Endodermal cell (in vitro differentiated cells): ENCODE results near the gene AIPL1. TPM values are rescaled to one million over a fixed set of nuclear protein-coding genes. Genes with fewer than 3 reads are reported as not detected.

Experiments used
- DNase-seq: peaks from one replicate; pipeline ENCODE4 v3.0.0-alpha.2; 2017
- H3K27ac ChIP-seq: 2 replicates; pipeline ENCODE4 v1.5.1; 2013; ENCODE audit warnings: mild to moderate bottlenecking, low read depth, low read length, moderate library complexity
- H3K27me3 ChIP-seq: 2 replicates; pipeline ENCODE4 v1.6.1; 2013; ENCODE audit warnings: mild to moderate bottlenecking, low read length, moderate library complexity; ENCODE audit not compliant: insufficient read depth, control insufficient read depth, poor library complexity, severe bottlenecking
- H3K36me3 ChIP-seq: 2 replicates; pipeline ENCODE4 v1.7.0; 2013; ENCODE audit warnings: mild to moderate bottlenecking, low read length, moderate library complexity; ENCODE audit not compliant: control insufficient read depth, insufficient read depth
- H3K4me1 ChIP-seq: one replicate; pipeline ENCODE4 v1.7.0; 2013; ENCODE audit warnings: low read length; ENCODE audit not compliant: control insufficient read depth, insufficient read depth
- H3K4me3 ChIP-seq: 2 replicates; pipeline ENCODE4 v1.5.1; 2013; ENCODE audit warnings: mild to moderate bottlenecking, low read length, moderate library complexity
- H3K9ac ChIP-seq: 2 replicates; pipeline ENCODE4 v1.6.1; 2013; ENCODE audit warnings: mild to moderate bottlenecking, low read length, moderate library complexity; ENCODE audit not compliant: poor library complexity, severe bottlenecking; ENCODE audit errors: extremely low read depth
- H3K9me3 ChIP-seq: 2 replicates; pipeline ENCODE4 v1.6.1; 2013; ENCODE audit warnings: mild to moderate bottlenecking, low read length, moderate library complexity; ENCODE audit not compliant: control insufficient read depth
- H3K27ac Mint-ChIP-seq: 2 replicates; pipeline ENCODE4 v1.8.0; 2020; ENCODE audit warnings: mixed read lengths
- H3K27me3 Mint-ChIP-seq: 2 replicates; pipeline ENCODE4 v1.8.0; 2021; ENCODE audit warnings: mild to moderate bottlenecking, mixed read lengths; ENCODE audit not compliant: insufficient read depth
- H3K36me3 Mint-ChIP-seq: 2 replicates; pipeline ENCODE4 v1.8.0; 2020; ENCODE audit warnings: low read depth, mixed read lengths
- H3K4me1 Mint-ChIP-seq: 2 replicates; pipeline ENCODE4 v1.8.0; 2020; ENCODE audit warnings: mixed read lengths
- H3K4me3 Mint-ChIP-seq: 2 replicates; pipeline ENCODE4 v1.8.0; 2020; ENCODE audit warnings: mild to moderate bottlenecking, moderate library complexity, mixed read lengths
- H3K9me3 Mint-ChIP-seq: 2 replicates; pipeline ENCODE4 v1.8.0; 2020; ENCODE audit warnings: mild to moderate bottlenecking, mixed read lengths
- CTCF ChIP-seq: fragments of 200-600 bp; sonication (generic); conservative IDR thresholded peaks from 2 replicates; pipeline ENCODE4 v1.5.0; 2021; ENCODE audit warnings: antibody characterized with exemption, mild to moderate bottlenecking
- WGBS, 2 experiments: methylation state at CpG; one replicate each; pipeline versions ENCODE4 v1.1.5 to v1.1.7; 2013; ENCODE audit warnings: missing lambda C conversion rate in 2 of 2, mixed read lengths in 1 of 2; ENCODE audit not compliant: insufficient coverage in 1 of 2, insufficient read length in 1 of 2; 5-methylcytosine and 5-hydroxymethylcytosine counted together
- total RNA-seq, 2 donors: library from RNA; stranded (reverse); fragmentation: NEBNext Ultra II Directional in 1 of 2; extraction: Animal tissue kit (Norgen Biotek cat#: 25700) in 1 of 2; gene quantifications; 2 replicates in 1 of 2; 3 replicates in 1 of 2; pipeline ENCODE4 v1.2.1, GENCODE V29; 2021

Gene AIPL1
- total RNA-seq, 2 donors from 2014 or later: not detected

- Histone ChIP-seq H3K9ac (no peak overlapping the region), H3K36me3 (no peaks in the 10 kb centered on the region), H3K9me3 (no peaks in the 10 kb centered on the region), H3K4me1 (no peaks in the 10 kb centered on the region), H3K27me3 (no peaks in the 10 kb centered on the region), H3K4me3 (no peak overlapping the region), H3K27ac (no peak overlapping the region)
- H3K27ac Mint-ChIP-seq: no peak overlapping the region
- H3K9me3 Mint-ChIP-seq: no peaks in the 10 kb centered on the region
- TF ChIP-seq CTCF: no peak
- H3K4me3 Mint-ChIP-seq: no peak overlapping the region
- no peaks in the 10 kb centered on the region for H3K27me3 Mint-ChIP-seq
- H3K36me3 Mint-ChIP-seq: no peaks in the 10 kb centered on the region
- no peak for DNase-seq
- 95 to 96% methylated on average over 11 to 14 of the region's 14 CpGs for WGBS, 2 experiments
- H3K4me1 Mint-ChIP-seq: no peaks in the 10 kb centered on the region
These were observed 29.6 kb upstream of the AIPL1 start for GRCh38 chr17:6464446-6465041.

GRCh38 chr17:6463616-6464445, 28.9 kb upstream of the AIPL1 start:
- H3K9me3 Mint-ChIP-seq: no peaks in the 10 kb centered on the region
- 92 to 95% methylated on average over 18 to 24 of the region's 24 CpGs for WGBS, 2 experiments
- Histone ChIP-seq H3K27ac (no peak overlapping the region), H3K4me3 (no peak overlapping the region), H3K4me1 (no peaks in the 10 kb centered on the region), H3K27me3 (no peaks in the 10 kb centered on the region), H3K9ac (no peak overlapping the region), H3K36me3 (no peaks in the 10 kb centered on the region), H3K9me3 (no peaks in the 10 kb centered on the region)
- H3K27me3 Mint-ChIP-seq: no peaks in the 10 kb centered on the region
- H3K27ac Mint-ChIP-seq: no peak overlapping the region
- TF ChIP-seq CTCF: no peak
- no peaks in the 10 kb centered on the region for H3K4me1 Mint-ChIP-seq
- H3K36me3 Mint-ChIP-seq: no peaks in the 10 kb centered on the region
- no peak for DNase-seq
- H3K4me3 Mint-ChIP-seq: no peak overlapping the region

- DNase-seq: no peak
- H3K36me3 ChIP-seq: no peaks in the 10 kb centered on the region
- H3K9ac ChIP-seq: no peak overlapping the region
- H3K27me3 ChIP-seq: no peaks in the 10 kb centered on the region
- Mint-ChIP-seq H3K4me3 (no peak overlapping the region), H3K27me3 (no peaks in the 10 kb centered on the region), H3K36me3 (no peaks in the 10 kb centered on the region), H3K27ac (no peak overlapping the region), H3K9me3 (no peaks in the 10 kb centered on the region), H3K4me1 (no peaks in the 10 kb centered on the region)
- H3K27ac ChIP-seq: no peak overlapping the region
- H3K9me3 ChIP-seq: no peaks in the 10 kb centered on the region
- H3K4me3 ChIP-seq: no peak overlapping the region
- no peaks in the 10 kb centered on the region for H3K4me1 ChIP-seq
- 83 to 98% methylated on average over 1 to 2 of the region's 2 CpGs for WGBS, 2 experiments
- TF ChIP-seq CTCF: no peak
These were observed 27.8 kb upstream of the AIPL1 start for GRCh38 chr17:6462692-6463091.
